ENCODE data around the gene C2orf68.

The C2orf68 gene

GRCh38 chr2:85584857-85585780 is 26.7 kb downstream of the C2orf68 start:
- TF ChIP-seq TEAD4 (IDR thresholded peaks at IDR 0.05): no peak
- no peak for TF ChIP-seq REST (IDR thresholded peaks at IDR 0.05; ENCODE audit: low read depth)
- TF ChIP-seq CREB1 (IDR thresholded peaks at IDR 0.05; ENCODE audit: low read depth): no peak
- no peak for TF ChIP-seq USF1 (IDR thresholded peaks at IDR 0.05)
- no peak for TF ChIP-seq TAF1 (IDR thresholded peaks at IDR 0.05; ENCODE audit: low read depth)
- no peak for TF ChIP-seq ZBTB7A (IDR thresholded peaks at IDR 0.05; ENCODE audit: low read depth)
- TF ChIP-seq CEBPB (IDR thresholded peaks at IDR 0.05): no peak
- TF ChIP-seq NFIC (IDR thresholded peaks at IDR 0.05): no peak
- TF ChIP-seq EP300 (IDR thresholded peaks at IDR 0.05; ENCODE audit: borderline replicate concordance): no peak
- no peak for TF ChIP-seq RAD21 (IDR thresholded peaks at IDR 0.05; ENCODE audit: low read depth)
- no peak for TF ChIP-seq YY1 (IDR thresholded peaks at IDR 0.05; ENCODE audit: low read depth)
- no peak for TF ChIP-seq MAX (IDR thresholded peaks at IDR 0.05)
- no peak for TF ChIP-seq TCF12 (IDR thresholded peaks at IDR 0.05; ENCODE audit: low read depth)
- no peak for TF ChIP-seq FOXM1 (IDR thresholded peaks at IDR 0.05; ENCODE audit: borderline replicate concordance, low read depth)
- TF ChIP-seq EGR1 (IDR thresholded peaks at IDR 0.05): no peak

GRCh38 chr2:85584354-85584856 is 27.5 kb downstream of the C2orf68 start, which contains the start of gene VAMP5:
VAMP5 (plus strand) TSS chr2:85584431; CDS start chr2:85584491, 60 bp downstream.
- no peak for TF ChIP-seq USF1 (IDR thresholded peaks at IDR 0.05)

- no peak for TF ChIP-seq ZBTB7A (IDR thresholded peaks at IDR 0.05; ENCODE audit: low read depth)
- TF ChIP-seq TAF1 (IDR thresholded peaks at IDR 0.05; ENCODE audit: low read depth): no peak
- TF ChIP-seq MAX (IDR thresholded peaks at IDR 0.05): no peak
- TF ChIP-seq EGR1 (IDR thresholded peaks at IDR 0.05): no peak
- TF ChIP-seq YY1 (IDR thresholded peaks at IDR 0.05; ENCODE audit: low read depth): no peak
- TF ChIP-seq TCF12 (IDR thresholded peaks at IDR 0.05; ENCODE audit: low read depth): no peak
- no peak for TF ChIP-seq EP300 (IDR thresholded peaks at IDR 0.05; ENCODE audit: borderline replicate concordance)
Measured at GRCh38 chr2:85583667-85584353, 28.1 kb downstream of the C2orf68 start.

- TF ChIP-seq YY1 (IDR thresholded peaks at IDR 0.05; ENCODE audit: low read depth): no peak
- no peak for TF ChIP-seq FOXM1 (IDR thresholded peaks at IDR 0.05; ENCODE audit: borderline replicate concordance, low read depth)
- no peak for TF ChIP-seq EGR1 (IDR thresholded peaks at IDR 0.05)
- TF ChIP-seq RAD21 (IDR thresholded peaks at IDR 0.05; ENCODE audit: low read depth): no peak
- TF ChIP-seq ZBTB7A (IDR thresholded peaks at IDR 0.05; ENCODE audit: low read depth): no peak
- no peak for TF ChIP-seq TAF1 (IDR thresholded peaks at IDR 0.05; ENCODE audit: low read depth)
- TF ChIP-seq MAX (IDR thresholded peaks at IDR 0.05): no peak
- no peak for TF ChIP-seq CEBPB (IDR thresholded peaks at IDR 0.05)
- TF ChIP-seq NFIC (IDR thresholded peaks at IDR 0.05): no peak
- no peak for TF ChIP-seq TEAD4 (IDR thresholded peaks at IDR 0.05)
- TF ChIP-seq TCF12 (IDR thresholded peaks at IDR 0.05; ENCODE audit: low read depth): no peak
- TF ChIP-seq EP300 (IDR thresholded peaks at IDR 0.05; ENCODE audit: borderline replicate concordance): no peak
- TF ChIP-seq REST (IDR thresholded peaks at IDR 0.05; ENCODE audit: low read depth): no peak
- no peak for TF ChIP-seq CREB1 (IDR thresholded peaks at IDR 0.05; ENCODE audit: low read depth)
Measured at GRCh38 chr2:85582492-85582891, 29.4 kb downstream of the C2orf68 start.

GRCh38 chr2:85580206-85580605 is 31.7 kb downstream of the C2orf68 start:
- TF ChIP-seq NFIC (IDR thresholded peaks at IDR 0.05) (no peak), YY1 (IDR thresholded peaks at IDR 0.05; ENCODE audit: low read depth) (no peak), TAF1 (IDR thresholded peaks at IDR 0.05; ENCODE audit: low read depth) (no peak), TCF12 (IDR thresholded peaks at IDR 0.05; ENCODE audit: low read depth) (no peak), RAD21 (IDR thresholded peaks at IDR 0.05; ENCODE audit: low read depth) (no peak)
